Esophagus (tissue), 2 donors: Measurements from ENCODE around the gene HERC6. TPM values are rescaled to one million over a fixed set of nuclear protein-coding genes. Genes with fewer than 3 reads are reported as not detected.

Source experiments
- H3K27ac ChIP-seq, 2 donors: one replicate each; pipeline ENCODE4 v1.5.1; 2013; ENCODE audit warnings: low read depth in 2 of 2, mild to moderate bottlenecking in 2 of 2, inconsistent platforms in 1 of 2, low read length in 1 of 2, moderate library complexity in 1 of 2
- H3K27me3 ChIP-seq, 2 donors: one replicate each; pipeline ENCODE4 v1.6.1; 2013; ENCODE audit warnings: low read length in 2 of 2, control low read depth in 1 of 2, mild to moderate bottlenecking in 1 of 2; ENCODE audit not compliant: insufficient read depth in 2 of 2, control insufficient read depth in 1 of 2
- H3K36me3 ChIP-seq, 2 donors: one replicate each; pipeline ENCODE4 v1.6.1; 2013; ENCODE audit warnings: low read length in 1 of 2; ENCODE audit not compliant: control insufficient read depth in 2 of 2, insufficient read depth in 2 of 2
- H3K4me1 ChIP-seq, 2 donors: one replicate each; pipeline ENCODE4 v1.6.1; 2013; ENCODE audit warnings: low read length in 1 of 2; ENCODE audit not compliant: control insufficient read depth in 2 of 2, insufficient read depth in 2 of 2
- H3K4me3 ChIP-seq, 2 donors: one replicate each; pipeline ENCODE4 v1.5.1; 2013; ENCODE audit warnings: low read length in 2 of 2, mild to moderate bottlenecking in 2 of 2, low read depth in 1 of 2, moderate library complexity in 1 of 2
- H3K9me3 ChIP-seq, 2 donors: one replicate each; pipeline ENCODE4 v1.6.1; 2013; ENCODE audit warnings: mild to moderate bottlenecking in 2 of 2, low read depth in 1 of 2, low read length in 1 of 2, moderate library complexity in 1 of 2; ENCODE audit not compliant: control insufficient read depth in 2 of 2, insufficient read depth in 1 of 2
- WGBS, 2 donors: extraction: QIAGEN DNeasy Blood & Tissue Kit; methylation state at CpG; one replicate each; pipeline ENCODE4 v1.1.7; 2013; 5-methylcytosine and 5-hydroxymethylcytosine counted together
- polyA plus RNA-seq, 2 donors: library from polyadenylated mRNA; stranded (reverse); fragments of 200-250 nt; gene quantifications; one replicate each; pipeline ENCODE4 v1.2.3, GENCODE V29; 2013
- donor health status: healthy with polysubstance abuse.
- donor health status: Bipolar disorder and iron deficiency.

Gene HERC6
- polyA plus RNA-seq, 2 donors: 8.7 to 15.6 TPM

- Histone ChIP-seq H3K4me1 (no peaks in the 10 kb centered on the region), H3K4me3 (no peak overlapping the region), H3K27me3 (no peaks in the 10 kb centered on the region), H3K27ac (no peak overlapping the region), H3K36me3 (no peaks in the 10 kb centered on the region), H3K9me3 (no peaks in the 10 kb centered on the region)
- 81 to 90% methylated on average over 2 of the region's 2 CpGs for WGBS, 2 donors
Observed at GRCh38 chr4:88451205-88451604, 72.6 kb downstream of the HERC6 start.

GRCh38 chr4:88452912-88453311, 74.3 kb downstream of the HERC6 start:
- 67 to 71% methylated on average over 2 of the region's 2 CpGs for WGBS, 2 donors
- no peaks in the 10 kb centered on the region for H3K36me3 ChIP-seq

GRCh38 chr4:88456670-88457306, 78.1 kb downstream of the HERC6 start, which contains the start of gene HERC5:
Gene HERC5 (plus strand): TSS chr4:88457119. CDS start chr4:88457270, 151 bp downstream.
- Histone ChIP-seq H3K4me3 (peak within 1 kb of the TSS; percentile 67 to 72), H3K27ac (peak within 1 kb of the TSS; percentile 70 to 72), H3K4me1 (no peaks in the 10 kb centered on the region), H3K27me3 (no peaks in the 10 kb centered on the region), H3K9me3 (no peaks in the 10 kb centered on the region), H3K36me3 (no peaks in the 10 kb centered on the region)
- 0% methylated on average over 56 to 57 of the region's 57 CpGs for WGBS, 2 donors

More at GRCh38 chr4:88452912-88453311, 74.3 kb downstream of the HERC6 start:
- Histone ChIP-seq H3K4me3 (no peak overlapping the region), H3K27me3 (no peaks in the 10 kb centered on the region), H3K9me3 (no peaks in the 10 kb centered on the region), H3K4me1 (no peaks in the 10 kb centered on the region), H3K27ac (no peak overlapping the region)

- Histone ChIP-seq H3K4me1 (no peaks in the 10 kb centered on the region), H3K9me3 (no peaks in the 10 kb centered on the region), H3K36me3 (peaks cover 0 to 4% of the 10 kb centered on the region in 2 donors), H3K27ac (peak overlapping the region; percentile 67 to 72), H3K27me3 (no peaks in the 10 kb centered on the region), H3K4me3 (peak overlapping the region; percentile 67 to 72)
- 7% methylated on average over 73 to 75 of the region's 75 CpGs for WGBS, 2 donors
Observed at GRCh38 chr4:88457307-88458103, 78.9 kb downstream of the HERC6 start.

GRCh38 chr4:88458104-88458740, 79.6 kb downstream of the HERC6 start:
- Histone ChIP-seq H3K27me3 (no peaks in the 10 kb centered on the region), H3K27ac (no peak overlapping the region), H3K9me3 (no peaks in the 10 kb centered on the region), H3K4me3 (peak overlapping the region in 1 of 2 donors; percentile 67), H3K36me3 (peaks cover 0 to 4% of the 10 kb centered on the region in 2 donors), H3K4me1 (no peaks in the 10 kb centered on the region)
- WGBS, 2 donors: 66 to 67% methylated on average over 7 of the region's 7 CpGs

GRCh38 chr4:88465653-88466192, 87.1 kb downstream of the HERC6 start:
- Histone ChIP-seq H3K27ac (no peak overlapping the region), H3K9me3 (no peaks in the 10 kb centered on the region), H3K4me1 (no peaks in the 10 kb centered on the region), H3K4me3 (no peak overlapping the region), H3K27me3 (no peaks in the 10 kb centered on the region), H3K36me3 (peaks cover 0 to 4% of the 10 kb centered on the region in 2 donors)
- WGBS, 2 donors: 91% methylated on average over 1 of the region's 1 CpG

GRCh38 chr4:88467392-88467791, 88.7 kb downstream of the HERC6 start:
- Histone ChIP-seq H3K36me3 (no peaks in the 10 kb centered on the region), H3K27me3 (no peaks in the 10 kb centered on the region)
- 69 to 70% methylated on average over 2 of the region's 2 CpGs for WGBS, 2 donors

GRCh38 chr4:88477229-88477860, 98.7 kb downstream of the HERC6 start:
- Histone ChIP-seq H3K4me1 (no peaks in the 10 kb centered on the region), H3K36me3 (no peaks in the 10 kb centered on the region), H3K27me3 (no peaks in the 10 kb centered on the region), H3K9me3 (no peaks in the 10 kb centered on the region), H3K4me3 (no peak overlapping the region), H3K27ac (no peak overlapping the region)
- 86 to 92% methylated on average over 5 of the region's 5 CpGs for WGBS, 2 donors

More at GRCh38 chr4:88467392-88467791, 88.7 kb downstream of the HERC6 start:
- no peak overlapping the region for H3K27ac ChIP-seq
- no peaks in the 10 kb centered on the region for H3K9me3 ChIP-seq
- no peaks in the 10 kb centered on the region for H3K4me1 ChIP-seq
- no peak overlapping the region for H3K4me3 ChIP-seq

GRCh38 chr4:88478247-88478646, 99.6 kb downstream of the HERC6 start:
- H3K27ac ChIP-seq: no peak overlapping the region
- no peaks in the 10 kb centered on the region for H3K9me3 ChIP-seq
- no peaks in the 10 kb centered on the region for H3K27me3 ChIP-seq
- 88 to 92% methylated on average over 2 of the region's 2 CpGs for WGBS, 2 donors
- H3K4me1 ChIP-seq: no peaks in the 10 kb centered on the region
- H3K36me3 ChIP-seq: no peaks in the 10 kb centered on the region
- H3K4me3 ChIP-seq: no peak overlapping the region
